NCI-H460 (cell line): ENCODE results near the gene FAM187B. TPM values are rescaled to one million over a fixed set of nuclear protein-coding genes. Genes with fewer than 3 reads are reported as not detected.

Source experiments
- DNase-seq: peaks from one replicate; pipeline ENCODE4 v3.0.0-alpha.2; 2016; ENCODE audit warnings: low read depth; ENCODE audit errors: extremely low read depth
- total RNA-seq: library from RNA; depleted of rRNA; stranded (reverse); fragments of >200 nt; shearing (Covaris generic); gene quantifications from 2 replicates; pipeline ENCODE4 v1.2.3, GENCODE V29; 2014

Gene FAM187B
- total RNA-seq, 1 experiment from 2014 or later, result not detected

GRCh38 chr19:35264268-35265125, 36.0 kb upstream of the FAM187B start:
- DNase-seq, result no peak

- no peak for DNase-seq
Observed at GRCh38 chr19:35262101-35262761, 33.7 kb upstream of the FAM187B start.

GRCh38 chr19:35261356-35262100, 33.0 kb upstream of the FAM187B start:
- no peak for DNase-seq

DNA sequence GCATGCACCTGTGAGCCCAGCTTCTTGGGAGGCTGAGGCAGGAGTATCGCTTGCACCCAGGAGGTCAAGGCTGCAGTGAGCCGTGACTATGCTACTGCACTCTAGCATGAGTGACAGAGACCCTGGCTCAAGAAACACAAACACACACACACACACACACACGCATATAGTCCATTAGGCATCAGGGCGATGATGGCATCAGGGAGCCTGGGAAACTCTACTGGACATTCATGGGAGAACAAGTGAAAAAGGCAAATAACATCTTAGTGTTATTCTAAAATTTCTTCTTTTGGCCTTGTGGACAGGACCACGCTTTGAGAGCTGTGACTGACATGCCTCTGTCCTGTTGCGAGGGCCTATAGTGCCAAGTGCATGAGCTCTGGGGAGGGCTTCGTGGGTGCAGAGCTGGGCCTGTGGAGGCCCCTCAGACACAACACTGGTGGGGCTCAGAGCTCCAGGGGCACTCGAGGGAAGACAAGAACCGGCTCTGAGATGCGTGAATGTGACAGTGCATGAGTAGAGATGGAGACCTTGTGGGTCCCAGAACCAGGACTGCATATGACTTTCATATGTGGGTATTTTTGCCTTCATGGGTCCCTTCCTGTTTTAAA, 32.3 kb upstream of the FAM187B start:
- no peak for DNase-seq

- DNase-seq, result no peak
Observed at GRCh38 chr19:35257113-35257461, 28.5 kb upstream of the FAM187B start.

GRCh38 chr19:35256566-35256965, 28.0 kb upstream of the FAM187B start:
- DNase-seq, result no peak

DNA sequence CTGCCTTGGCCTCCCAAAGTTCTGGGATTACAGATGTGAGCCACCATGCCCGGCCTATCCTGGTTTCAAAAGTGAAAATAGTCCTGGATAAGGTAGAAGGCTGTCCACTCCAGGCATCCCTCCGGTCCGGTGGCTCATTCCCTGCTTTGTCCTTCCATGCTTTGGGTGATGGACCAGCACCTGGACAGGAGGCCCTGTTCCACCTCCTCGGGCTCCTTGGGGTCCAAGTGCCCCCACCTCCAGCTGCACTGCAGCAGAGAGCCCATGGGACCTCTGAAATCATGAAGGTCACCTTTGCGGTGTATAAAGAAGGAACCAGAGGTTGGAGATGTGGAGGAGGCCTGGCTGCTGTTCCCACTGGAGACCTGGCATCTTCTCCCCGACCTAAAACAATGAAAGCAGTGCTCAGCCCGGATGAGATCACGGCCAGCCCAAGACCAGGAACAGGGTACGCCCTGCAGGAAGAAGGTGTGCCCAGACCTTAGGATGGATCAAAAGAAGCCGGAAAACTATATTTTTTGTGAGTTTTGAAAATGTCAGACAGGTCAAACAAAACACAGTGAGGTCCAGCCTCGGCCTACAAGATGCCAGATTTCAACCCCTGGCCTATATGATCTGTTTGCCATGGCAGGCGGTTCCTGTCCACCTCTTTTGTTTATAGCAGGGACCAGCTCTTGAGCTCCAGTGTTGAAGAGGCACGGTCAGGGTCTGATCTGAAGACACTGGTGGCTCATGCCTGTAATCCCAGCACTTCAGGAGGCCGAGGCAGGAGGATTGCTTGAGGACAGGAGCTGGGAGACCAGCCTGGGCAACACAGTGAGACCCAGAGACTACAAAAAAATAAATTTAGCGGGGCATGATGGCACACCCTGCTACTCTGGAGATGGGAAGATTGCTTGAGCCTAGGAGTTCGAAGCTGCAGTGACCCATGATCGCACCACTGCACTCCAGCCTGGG, 26.1 kb upstream of the FAM187B start:
- no peak for DNase-seq

DNA sequence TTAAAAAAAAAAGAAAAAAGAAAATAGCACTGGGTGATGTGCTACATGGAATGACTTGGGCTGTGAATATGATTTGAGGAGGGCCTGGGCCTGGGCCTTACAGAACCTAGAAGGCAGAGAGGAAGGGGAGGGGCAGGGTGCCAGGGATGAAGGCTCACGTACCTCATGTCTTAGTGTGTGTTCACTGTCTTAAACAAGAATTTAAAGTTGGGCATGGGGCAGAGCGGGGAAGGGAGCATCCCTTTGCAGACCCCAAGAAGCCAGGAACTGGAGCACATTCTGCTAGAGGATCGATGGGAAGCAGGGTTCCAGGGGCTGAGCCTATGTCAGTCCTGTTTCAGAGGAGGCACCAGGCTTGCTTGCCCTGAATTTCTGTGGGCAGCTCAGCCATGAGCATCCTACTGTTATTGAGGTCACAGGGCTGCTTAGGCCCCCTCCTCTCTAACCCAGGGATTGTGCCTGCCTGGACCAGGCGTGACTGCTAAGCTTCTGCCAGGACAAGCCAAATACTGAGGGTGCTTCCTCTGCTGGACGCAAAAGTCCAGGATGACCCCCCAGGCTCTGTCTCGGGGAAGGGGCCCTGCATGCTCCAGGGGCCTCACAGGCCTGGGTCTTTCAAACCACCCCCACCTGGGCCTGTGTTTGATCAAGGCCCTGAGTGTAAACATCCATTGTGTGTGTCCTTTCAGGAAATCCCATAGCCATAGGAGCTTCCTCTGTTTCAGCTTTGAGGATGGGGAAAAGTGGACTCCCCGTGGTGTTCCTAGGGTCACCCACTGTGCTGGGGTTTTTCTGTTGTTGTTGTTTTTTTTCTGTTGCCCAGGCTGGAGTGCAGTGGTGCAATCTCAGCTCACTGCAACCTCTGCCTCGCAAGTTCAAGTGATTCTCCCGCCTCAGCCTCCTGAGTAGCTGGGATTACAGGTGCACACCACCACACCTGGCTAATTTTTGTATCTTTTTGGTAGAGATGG, 25.1 kb upstream of the FAM187B start:
- no peak for DNase-seq

GRCh38 chr19:35251456-35251855, 22.9 kb upstream of the FAM187B start:
- DNase-seq, result no peak

GRCh38 chr19:35249848-35250711, 21.5 kb upstream of the FAM187B start:
- no peak for DNase-seq

DNA sequence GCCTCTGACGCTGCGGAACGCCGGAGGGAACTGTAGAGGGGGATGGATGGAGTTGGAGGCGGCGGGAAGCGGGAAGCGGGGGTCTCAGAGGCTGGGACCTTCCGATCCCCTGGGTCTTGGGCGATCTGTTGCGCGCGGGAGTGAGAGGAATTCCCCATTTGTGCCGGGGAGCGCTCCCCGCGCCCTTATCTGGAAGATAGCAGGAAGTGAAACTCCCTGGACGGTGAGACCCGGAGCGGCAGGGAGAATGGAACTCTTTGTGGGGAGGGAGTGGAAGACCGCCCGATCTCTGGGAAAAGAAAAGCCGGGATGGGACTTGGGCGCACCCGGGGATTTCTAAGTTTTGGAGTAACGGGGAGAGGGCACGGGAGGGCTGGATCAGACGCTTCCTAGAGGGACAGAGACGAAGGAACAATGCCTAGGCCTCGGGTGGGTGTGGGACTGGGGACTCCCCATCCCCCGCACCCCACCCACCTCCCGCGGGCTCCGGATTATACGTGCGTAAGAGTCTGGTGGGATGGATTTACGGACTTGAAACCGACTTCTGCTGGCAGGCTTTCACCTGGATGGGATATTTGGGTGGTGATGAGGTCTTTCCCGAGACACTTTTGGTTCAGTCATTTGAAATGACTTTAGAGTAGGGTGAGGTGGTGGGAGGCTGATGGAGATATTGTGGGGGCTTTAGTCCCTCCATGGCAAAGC, 20.8 kb upstream of the FAM187B start:
- DNase-seq, result no peak

DNA sequence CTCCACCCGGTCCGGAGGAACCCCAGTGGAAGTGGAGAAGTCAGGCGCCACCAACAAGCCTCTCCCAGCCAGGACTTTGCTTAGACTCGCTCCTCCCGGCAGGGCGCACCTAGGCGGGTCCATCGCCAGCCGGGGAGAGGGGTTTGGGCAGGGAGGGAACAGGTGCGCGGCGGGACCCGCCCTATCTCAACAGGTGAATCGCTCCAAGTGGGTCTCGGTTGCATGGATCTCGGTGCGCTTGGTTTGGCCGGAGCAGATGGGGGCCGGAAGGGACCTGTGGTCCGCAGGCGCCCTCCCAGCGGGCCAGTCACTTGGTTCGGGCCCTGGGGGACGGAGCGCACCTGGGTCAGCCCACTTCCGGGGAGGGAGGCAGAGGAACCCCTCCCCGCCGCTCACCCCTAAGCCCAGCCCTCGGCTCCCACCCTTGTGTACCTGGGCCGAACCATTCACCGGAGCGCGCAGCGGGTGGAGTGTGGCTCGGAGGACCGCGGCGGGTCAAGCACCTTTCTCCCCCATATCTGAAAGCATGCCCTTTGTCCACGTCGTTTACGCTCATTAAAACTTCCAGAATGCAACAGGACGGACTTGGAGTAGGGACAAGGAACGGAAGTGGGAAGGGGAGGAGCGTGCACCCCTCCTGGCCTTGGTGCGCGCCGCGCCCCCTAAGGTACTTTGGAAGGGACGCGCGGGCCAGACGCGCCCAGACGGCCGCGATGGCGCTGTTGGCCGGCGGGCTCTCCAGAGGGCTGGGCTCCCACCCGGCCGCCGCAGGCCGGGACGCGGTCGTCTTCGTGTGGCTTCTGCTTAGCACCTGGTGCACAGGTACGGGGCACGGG, 20.0 kb upstream of the FAM187B start, which contains the start of gene LSR:
Gene LSR (plus strand): TSS at position 693 of the 836 bp plus-strand sequence. CDS start 21 bp downstream, at position 714.
- no peak for DNase-seq

DNA sequence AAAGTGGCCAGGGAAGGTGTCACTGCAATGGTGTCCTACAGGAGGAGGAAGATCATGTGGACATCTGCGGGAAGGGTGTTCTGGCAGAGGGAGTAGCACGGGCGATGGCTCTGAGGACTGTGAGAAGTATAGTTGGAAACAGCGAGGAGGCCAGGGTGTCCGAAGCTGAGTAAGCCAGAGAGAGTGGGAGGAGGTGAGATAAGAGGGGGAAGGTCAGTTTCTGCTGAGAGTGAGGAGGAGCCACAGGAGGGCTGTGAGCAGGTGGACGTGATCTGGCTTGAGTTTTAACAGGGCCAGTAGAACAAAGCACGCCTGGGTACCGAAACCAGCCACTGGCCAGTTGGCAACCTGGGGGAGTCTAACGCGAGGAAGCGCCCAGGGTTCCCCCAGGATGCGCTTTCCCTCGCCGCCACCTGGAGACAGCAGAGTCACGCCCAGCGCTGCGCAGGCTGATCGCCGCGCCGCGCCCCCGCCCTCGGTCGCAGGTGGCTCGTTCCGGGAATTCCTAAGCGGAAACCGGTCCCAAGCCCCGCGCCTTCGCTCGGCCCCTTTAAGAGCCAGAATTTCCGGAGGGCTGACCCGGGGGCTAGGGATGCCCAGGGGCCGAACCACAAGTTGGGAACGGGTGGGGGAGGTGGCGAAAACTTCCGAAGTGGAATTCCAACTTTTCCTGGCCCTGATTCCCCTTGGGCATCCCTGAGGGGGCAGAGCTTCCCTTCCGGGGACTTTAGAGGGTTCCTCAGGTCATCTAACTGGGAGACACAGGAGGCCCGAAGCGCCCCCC, 19.2 kb upstream of the FAM187B start:
- no peak for DNase-seq

- DNase-seq, result no peak
Observed at GRCh38 chr19:35246466-35247092, 18.0 kb upstream of the FAM187B start.

DNA sequence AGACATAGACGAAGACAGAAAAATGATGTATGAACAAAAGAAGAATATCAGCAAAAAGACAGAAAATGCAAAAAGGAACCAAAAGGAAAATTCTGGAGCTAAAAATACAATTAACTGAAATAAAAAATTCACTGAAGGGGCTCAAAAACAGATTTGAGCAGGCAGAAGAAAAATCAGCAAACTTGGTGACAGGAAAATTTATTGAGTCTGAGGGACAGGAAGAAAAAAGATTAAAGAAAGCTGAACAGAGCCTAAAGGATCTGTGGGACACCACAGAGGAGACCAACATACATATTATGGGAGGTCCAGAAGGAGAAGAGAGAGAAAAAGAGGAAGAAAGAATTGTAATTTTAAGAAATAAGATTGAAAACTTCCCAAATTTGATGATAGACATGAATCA, 12.9 kb upstream of the FAM187B start:
- no peak for DNase-seq
